H1 (cell line): ENCODE data around the gene HMCN2. TPM values are rescaled to one million over a fixed set of nuclear protein-coding genes. Genes with fewer than 3 reads are reported as not detected.

ENCODE experiments used
- CTCF ChIA-PET: fragments of 300-600 bp; sonication (Branson Sonifier 250); formaldehyde crosslinking; loops from one replicate; lab custom pipeline; 2021; ENCODE audit not compliant: partially characterized antibody; lab: Charles Lee
- POLR2A ChIA-PET: fragments of 300-600 bp; sonication (Branson Sonifier 250); formaldehyde crosslinking; loops from one replicate; lab custom pipeline; 2021; ENCODE audit warnings: inconsistent platforms; ENCODE audit not compliant: partially characterized antibody; lab: Charles Lee
- DNase-seq, 2 experiments: peaks; one replicate each; pipeline versions ENCODE4 v3.0.0 to v3.0.0-alpha.2; 2010 to 2022; ENCODE audit warnings: low spot score in 2 of 2, low read depth in 1 of 2, mixed read lengths in 1 of 2
- FAIRE-seq: peaks from 2 replicates; lab custom pipeline; 2011; peaks lifted over from hg19 to GRCh38; lab: Jason Lieb, UNC
- H2AFZ ChIP-seq: 2 replicates; pipeline ENCODE4 v1.8.1; 2012; ENCODE audit warnings: low read length, inconsistent platforms
- H2AK5ac ChIP-seq: 2 replicates; pipeline ENCODE4 v1.6.1; 2013; ENCODE audit warnings: low read depth, low read length
- H2BK120ac ChIP-seq: replicated peaks from 2 replicates; pipeline ENCODE3; 2013; ENCODE audit warnings: low read depth, low read length, inconsistent platforms
- H2BK12ac ChIP-seq: 2 replicates; pipeline ENCODE4 v1.6.1; 2013; ENCODE audit warnings: low read depth, low read length
- H2BK15ac ChIP-seq: 2 replicates; pipeline ENCODE4 v1.6.1; 2013; ENCODE audit warnings: low read length
- H2BK20ac ChIP-seq: 2 replicates; pipeline ENCODE4 v1.6.1; 2013; ENCODE audit warnings: low read length
- H2BK5ac ChIP-seq: 2 replicates; pipeline ENCODE4 v1.6.1; 2013; ENCODE audit warnings: low read depth, low read length
- H3K14ac ChIP-seq: 2 replicates; pipeline ENCODE4 v1.6.1; 2013; ENCODE audit warnings: inconsistent platforms; ENCODE audit not compliant: insufficient read length
- H3K18ac ChIP-seq: 2 replicates; pipeline ENCODE4 v1.6.1; 2013; ENCODE audit warnings: low read length; ENCODE audit errors: extremely low read depth
- H3K23ac ChIP-seq: 2 replicates; pipeline ENCODE4 v1.6.1; 2013; ENCODE audit warnings: inconsistent platforms; ENCODE audit not compliant: insufficient read length
- H3K23me2 ChIP-seq: 2 replicates; pipeline ENCODE4 v1.6.1; 2013; ENCODE audit warnings: low read depth, low read length
- H3K27ac ChIP-seq: 2 replicates; pipeline ENCODE4 v1.6.1; 2011; ENCODE audit warnings: low read depth, low read length, inconsistent platforms
- H3K27me3 ChIP-seq, 4 experiments: replicated peaks in 1 of 4; 1 replicate in 1 of 4; 2 replicates in 3 of 4; pipeline versions ENCODE4 v1.6.1 to v1.8.1; 2011 to 2013; ENCODE audit warnings: low read length in 3 of 4, mild to moderate bottlenecking in 3 of 4, inconsistent platforms in 2 of 4, mixed read lengths in 2 of 4, moderate library complexity in 1 of 4; ENCODE audit not compliant: control insufficient read depth in 3 of 4, insufficient read depth in 3 of 4; ENCODE audit errors: extremely low read depth in 1 of 4
- H3K36me3 ChIP-seq, 4 experiments: 2 replicates each; pipeline versions ENCODE4 v1.6.1 to v1.8.1; 2011 to 2013; ENCODE audit warnings: mild to moderate bottlenecking in 4 of 4, low read length in 3 of 4, moderate library complexity in 2 of 4, control low read depth in 1 of 4, inconsistent platforms in 1 of 4; ENCODE audit not compliant: insufficient read depth in 4 of 4, control insufficient read depth in 2 of 4
- H3K4ac ChIP-seq: replicated peaks from 2 replicates; pipeline ENCODE3; 2013; ENCODE audit warnings: low read length, low read depth, mixed read lengths, inconsistent platforms; ENCODE audit not compliant: insufficient read length
- H3K4me1 ChIP-seq, 4 experiments: replicated peaks in 1 of 4; 1 replicate in 1 of 4; 2 replicates in 3 of 4; pipeline versions ENCODE4 v1.6.1 to v1.8.1; 2011 to 2013; ENCODE audit warnings: low read length in 3 of 4, inconsistent platforms in 2 of 4, mixed read lengths in 1 of 4; ENCODE audit not compliant: insufficient read depth in 4 of 4, control insufficient read depth in 3 of 4
- H3K4me2 ChIP-seq, 2 experiments: 2 replicates each; pipeline versions ENCODE4 v1.6.1 to v1.8.1; 2011 to 2013; ENCODE audit warnings: low read depth in 2 of 2, low read length in 2 of 2, control low read depth in 1 of 2, inconsistent platforms in 1 of 2, mild to moderate bottlenecking in 1 of 2; ENCODE audit not compliant: insufficient read depth in 1 of 2
- H3K4me3 ChIP-seq, 4 experiments: fragments of 200-600, 300-600 bp in 1 of 4; sonication (generic), shearing (Covaris generic), sonication (Bioruptor Twin) in 1 of 4; 2 replicates each; pipeline versions ENCODE4 v1.5.1 to v1.8.1; 2011 to 2016; ENCODE audit warnings: low read length in 4 of 4, low read depth in 3 of 4, control low read depth in 2 of 4, inconsistent platforms in 2 of 4, mild to moderate bottlenecking in 2 of 4, mixed read lengths in 1 of 4, moderate library complexity in 1 of 4; ENCODE audit not compliant: insufficient read depth in 2 of 4; ENCODE audit errors: extremely low read depth in 1 of 4
- H3K56ac ChIP-seq: replicated peaks from 2 replicates; pipeline ENCODE3; 2013; ENCODE audit warnings: low read depth, mild to moderate bottlenecking, mixed read lengths, low read length, inconsistent platforms; ENCODE audit not compliant: insufficient read length
- H3K79me1 ChIP-seq: 2 replicates; pipeline ENCODE4 v1.6.1; 2013; ENCODE audit warnings: low read depth, low read length, control low read depth
- H3K79me2 ChIP-seq, 2 experiments: 2 replicates each; pipeline versions ENCODE4 v1.6.1 to v1.8.1; 2012 to 2013; ENCODE audit warnings: low read length in 2 of 2, mild to moderate bottlenecking in 2 of 2, inconsistent platforms in 1 of 2; ENCODE audit not compliant: insufficient read depth in 2 of 2, control insufficient read depth in 1 of 2
- H3K9ac ChIP-seq, 4 experiments: replicated peaks in 1 of 4; 1 replicate in 1 of 4; 2 replicates in 3 of 4; pipeline versions ENCODE4 v1.6.1 to v1.8.1; 2011 to 2013; ENCODE audit warnings: low read depth in 3 of 4, low read length in 3 of 4, control low read depth in 2 of 4, mild to moderate bottlenecking in 2 of 4, moderate library complexity in 2 of 4, inconsistent platforms in 1 of 4; ENCODE audit errors: extremely low read depth in 1 of 4
- H3K9me3 ChIP-seq, 2 experiments: 2 replicates each; pipeline versions ENCODE4 v1.6.1 to v1.8.1; 2012 to 2013; ENCODE audit warnings: mild to moderate bottlenecking in 2 of 2, moderate library complexity in 2 of 2, control low read depth in 1 of 2, inconsistent platforms in 1 of 2, low read depth in 1 of 2, low read length in 1 of 2, mixed read lengths in 1 of 2; ENCODE audit not compliant: insufficient read depth in 2 of 2
- H4K20me1 ChIP-seq, 2 experiments: replicated peaks in 1 of 2; 2 replicates each; pipeline versions ENCODE3 to v1.8.1; 2011 to 2013; ENCODE audit warnings: inconsistent platforms in 2 of 2, low read length in 2 of 2, mild to moderate bottlenecking in 1 of 2; ENCODE audit not compliant: insufficient read depth in 2 of 2, control insufficient read depth in 1 of 2
- H4K5ac ChIP-seq: 2 replicates; pipeline ENCODE4 v1.6.1; 2013; ENCODE audit warnings: low read length, low read depth, mixed read lengths, inconsistent platforms; ENCODE audit not compliant: insufficient read length
- H4K8ac ChIP-seq: 2 replicates; pipeline ENCODE4 v1.8.0; 2013; ENCODE audit warnings: mild to moderate bottlenecking, moderate library complexity, low read length, inconsistent platforms; ENCODE audit not compliant: insufficient read depth; ENCODE audit errors: extremely low read depth
- H4K91ac ChIP-seq: replicated peaks from 2 replicates; pipeline ENCODE3; 2013; ENCODE audit warnings: low read length, mixed read lengths, inconsistent platforms; ENCODE audit not compliant: insufficient read length
- BACH1 ChIP-seq: IDR thresholded peaks from 2 replicates; pipeline ENCODE4 v1.6.1; 2012; ENCODE audit warnings: low read length, improper control_type of control experiment
- CHD1 ChIP-seq: IDR thresholded peaks from 2 replicates; pipeline ENCODE4 v1.6.1; 2012; ENCODE audit warnings: low read depth, low read length, improper control_type of control experiment
- CHD2 ChIP-seq: IDR thresholded peaks from 2 replicates; pipeline ENCODE4 v1.6.1; 2012; ENCODE audit warnings: low read length, improper control_type of control experiment
- CTBP2 ChIP-seq: IDR thresholded peaks from 2 replicates; pipeline ENCODE4 v1.7.0; 2011; ENCODE audit warnings: borderline replicate concordance, mild to moderate bottlenecking, moderate library complexity, mixed read lengths, low read length; ENCODE audit not compliant: insufficient read depth, insufficient read length
- POLR2AphosphoS5 ChIP-seq: IDR thresholded peaks from 2 replicates; pipeline ENCODE4 v1.6.1; 2011; ENCODE audit warnings: low read depth, low read length
- TCF12 ChIP-seq: IDR thresholded peaks from 2 replicates; pipeline ENCODE4 v1.6.1; 2011; ENCODE audit warnings: low read depth, mild to moderate bottlenecking, low read length
- TEAD4 ChIP-seq: IDR thresholded peaks from 2 replicates; pipeline ENCODE4 v1.6.1; 2012; ENCODE audit warnings: low read depth, low read length, inconsistent platforms, mixed read lengths
- WGBS, 2 experiments: shearing (Covaris generic) in 1 of 2; methylation state at CpG; one replicate each; pipeline versions ENCODE4 v1.1.6 to v1.1.7; 2013 to 2015; ENCODE audit warnings: low lambda C conversion rate in 2 of 2, mixed read lengths in 2 of 2, inconsistent platforms in 1 of 2, low coverage in 1 of 2, missing lambda C conversion rate in 1 of 2; ENCODE audit not compliant: insufficient replicate concordance in 2 of 2, insufficient coverage in 1 of 2, insufficient read length in 1 of 2; ENCODE audit errors: extremely low coverage in 1 of 2, missing lambda C conversion rate in 1 of 2; 5-methylcytosine and 5-hydroxymethylcytosine counted together
- polyA plus RNA-seq, 7 experiments: library from polyadenylated mRNA; depleted of rRNA in 3 of 7; stranded (reverse) in 5 of 7; unstranded in 2 of 7; fragments of >200 nt in 5 of 7; fragments of 200-250 nt in 2 of 7; gene quantifications; 1 replicate in 5 of 7; 2 replicates in 1 of 7; 4 replicates in 1 of 7; pipeline versions ENCODE4 v1.2.1 to v1.2.3, GENCODE V29; 2011 to 2013; ENCODE audit warnings: missing spikeins in 2 of 7, mixed read lengths in 2 of 7
- total RNA-seq: library from RNA; stranded (reverse); fragmentation: NEBNext Ultra II Directional; extraction: Animal tissue kit (Norgen Biotek cat#: 25700); gene quantifications from 2 replicates; pipeline ENCODE4 v1.2.1, GENCODE V29; 2021

The HMCN2 gene
- total and polyA plus RNA-seq, 2 of the 8 experiments (the other 6 are each of a cell fraction or from before 2014, with no cell fraction given) = 5.0 to 9.1 TPM

- Histone ChIP-seq H4K20me1 (no peaks in the 10 kb centered on the region), H3K23me2 (peaks cover 5% of the 10 kb centered on the region), H2BK20ac (no peak overlapping the region), H2BK15ac (no peak overlapping the region), H2BK120ac (no peak overlapping the region), H3K18ac (no peak overlapping the region), H3K4ac (no peak overlapping the region), H3K56ac (no peak overlapping the region), H3K36me3 (no peaks in the 10 kb centered on the region), H3K14ac (no peak overlapping the region), H3K79me2 (no peaks in the 10 kb centered on the region), H3K9me3 (0 out of 4 replicates have a peak, but pooled peaks cover 0 to 7% of the 10 kb centered on the region in 2 experiments), H3K27me3 (peaks cover 1 to 15% (median 11%) of the 10 kb centered on the region in 4 experiments; a peak in 6 of 7 replicates), H3K4me2 (no peak overlapping the region), H2BK5ac (no peak overlapping the region), H3K4me3 (no peak overlapping the region), H3K23ac (no peak overlapping the region), H4K5ac (no peak overlapping the region), H3K9ac (no peak overlapping the region), H2AFZ (no peak overlapping the region), H4K91ac (no peak overlapping the region), H4K8ac (peak overlapping the region; percentile 57; the same call in 1 of the 2 replicates), H3K27ac (no peak overlapping the region), H2AK5ac (no peak overlapping the region), H3K79me1 (no peaks in the 10 kb centered on the region), H3K4me1 (peaks cover 0 to 7% (median 3%) of the 10 kb centered on the region in 4 experiments; a peak in 6 of 7 replicates), H2BK12ac (0 out of 2 replicates have a peak overlapping the region, but pooled peaks have one; percentile 39)
- TF ChIP-seq CHD2 = no peak
- no peak for TF ChIP-seq BACH1
- TF ChIP-seq CTBP2 = no peak
- no peak for TF ChIP-seq CHD1
- no peak for TF ChIP-seq TEAD4
- no peak for TF ChIP-seq POLR2AphosphoS5
- TF ChIP-seq TCF12 = no peak
- FAIRE-seq (no peak), DNase-seq (no peak)
- 86% methylated on average over 6 of the region's 6 CpGs; no CpG with 5 or more reads in 1 of the 2 experiments for WGBS, 2 experiments
- CTCF ChIA-PET = interaction anchor here (1.2 to 2.1 kb wide), 3 partner anchors 9 to 22 kb away, joined by 3 to 5 read pairs (median 4); no protein-coding TSS in a partner anchor
- POLR2A ChIA-PET = interaction anchor here (1.1 to 2.2 kb wide), 3 partner anchors 9 to 16 kb away, joined by 3 to 12 read pairs (median 5); no protein-coding TSS in a partner anchor
Observed at GRCh38 chr9:130438382-130438981, 172.9 kb downstream of the HMCN2 start.
